Stimulated activated CD4-positive, alpha-beta T cell treated with anti-CD3 and anti-CD28 coated beads, Interleukin-12 subunit alpha, Interleukin-12 subunit beta, amount 100 ng/mL, for 48 hours (primary cell): ENCODE data around the gene PAXIP1.
A peak's percentile ranks its signal among the peaks of the same experiment; 100 is the strongest.

Experiments
- DNase-seq, 3 donors: peaks; one replicate each; pipeline ENCODE4 v3.0.0-alpha.2; 2020; ENCODE audit warnings: low read depth in 2 of 3, low spot score in 1 of 3

PAXIP1 gene

GRCh38 chr7:154913638-154914307 lies 89.2 kb downstream of the PAXIP1 start:
- peak; percentile 80 to 93 (median 83) for DNase-seq

- no peak for DNase-seq
Measured at GRCh38 chr7:154912871-154913637, 89.9 kb downstream of the PAXIP1 start.

DNA sequence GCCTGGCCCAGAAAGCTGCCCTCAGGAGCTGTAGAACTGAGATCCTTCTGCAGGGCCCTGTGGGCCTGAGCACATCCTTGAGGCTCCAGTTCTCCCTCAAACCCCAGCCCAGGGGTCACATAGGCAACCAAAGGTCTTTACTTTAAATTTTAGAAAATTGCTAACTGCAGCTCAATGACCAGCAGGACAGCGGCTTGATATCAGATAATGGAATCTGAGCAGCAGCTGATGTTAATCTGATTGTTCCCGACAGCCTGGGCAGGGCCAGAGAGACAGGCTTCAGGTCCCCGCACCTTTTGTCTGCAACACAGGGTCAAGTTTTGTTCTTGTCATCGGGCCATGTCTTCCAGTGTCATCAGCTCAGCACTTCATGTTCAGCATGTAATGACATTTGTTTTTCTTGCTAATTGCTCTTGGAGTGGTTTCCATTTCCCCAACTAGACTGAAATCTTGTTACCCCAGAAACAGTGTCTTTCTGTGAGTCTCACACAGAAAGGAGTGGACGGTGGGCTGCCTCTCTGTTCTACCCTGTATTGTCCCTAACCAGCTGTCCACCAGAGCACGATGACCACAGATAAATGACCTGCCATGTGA lies 91.0 kb downstream of the PAXIP1 start:
- no peak for DNase-seq

GRCh38 chr7:154911411-154911810 lies 91.5 kb downstream of the PAXIP1 start:
- no peak for DNase-seq

GRCh38 chr7:154910977-154911376 lies 91.9 kb downstream of the PAXIP1 start:
- DNase-seq: no peak

- no peak for DNase-seq
Measured at GRCh38 chr7:154910125-154910524, 92.8 kb downstream of the PAXIP1 start.

- no peak for DNase-seq
Measured at GRCh38 chr7:154909241-154910105, 93.5 kb downstream of the PAXIP1 start.

GRCh38 chr7:154907651-154908620 lies 95.0 kb downstream of the PAXIP1 start:
- DNase-seq: no peak

DNA sequence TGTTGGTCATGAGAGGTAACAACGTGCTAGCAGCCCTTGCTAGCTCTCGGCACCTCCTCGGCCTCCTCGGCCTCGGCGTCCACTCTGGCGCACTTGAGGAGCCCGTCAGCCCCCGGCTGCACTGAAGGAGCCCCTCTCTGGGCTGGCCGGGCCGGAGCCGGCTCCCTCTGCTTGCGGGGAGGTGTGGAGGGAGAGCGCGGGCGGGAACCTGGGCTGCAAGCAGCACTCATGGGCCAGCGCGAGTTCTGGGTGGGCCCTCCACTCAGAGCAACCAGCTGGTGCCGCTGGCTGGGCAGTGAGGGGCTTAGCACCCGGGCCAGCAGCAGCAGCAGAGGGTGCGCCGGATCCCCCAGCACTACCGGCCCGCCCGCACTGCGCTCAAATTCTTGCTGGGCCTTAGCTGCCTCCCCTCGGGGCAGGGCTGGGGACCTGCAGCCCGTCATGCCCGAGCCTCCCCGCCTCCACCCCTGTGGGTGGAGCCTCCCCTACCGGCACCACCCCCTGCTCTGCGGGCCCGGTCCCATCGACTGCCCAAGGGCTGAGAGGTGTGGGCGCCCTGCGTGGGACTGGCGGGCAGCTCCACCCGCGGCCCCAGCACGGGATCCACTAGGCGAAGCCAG lies 96.1 kb downstream of the PAXIP1 start:
- DNase-seq: no peak

GRCh38 chr7:154906201-154906600 lies 96.7 kb downstream of the PAXIP1 start:
- DNase-seq: no peak

- DNase-seq: no peak
Measured at GRCh38 chr7:154905615-154906014, 97.3 kb downstream of the PAXIP1 start.

- no peak for DNase-seq
Measured at GRCh38 chr7:154905146-154905545, 97.8 kb downstream of the PAXIP1 start.

DNA sequence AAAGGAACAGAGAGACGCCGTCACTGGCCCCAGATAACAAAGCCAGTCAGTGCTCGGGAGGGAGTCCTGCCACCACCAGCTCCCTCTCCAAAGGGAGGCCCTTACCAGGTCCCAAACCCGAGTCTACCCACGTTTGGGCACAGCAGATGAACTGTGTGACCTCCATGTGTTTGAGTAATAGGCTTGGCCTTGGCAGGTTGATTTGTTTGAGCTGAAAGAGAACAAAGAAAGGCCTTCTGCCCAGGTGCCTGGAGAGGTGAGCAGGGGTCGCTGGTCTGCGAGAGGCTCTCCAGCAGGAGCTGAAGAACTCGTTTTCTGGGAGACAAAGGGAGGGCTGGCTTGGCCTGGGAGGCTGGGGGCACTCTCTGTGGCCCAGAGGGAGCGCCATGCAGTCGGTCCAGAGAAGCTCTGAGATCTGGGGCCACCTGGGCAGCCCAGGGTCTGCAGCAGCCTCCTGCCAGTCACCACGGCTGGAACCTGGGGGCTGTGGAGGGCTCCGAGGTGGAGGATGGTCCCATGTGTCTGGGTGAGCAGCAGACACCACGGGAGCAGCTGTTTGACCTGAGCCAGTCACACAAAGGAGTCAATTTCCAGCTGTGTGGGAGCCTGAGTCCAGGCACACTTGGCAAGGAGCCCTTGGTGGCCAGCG lies 99.7 kb downstream of the PAXIP1 start:
- no peak for DNase-seq

- no peak for DNase-seq
Measured at GRCh38 chr7:154902600-154903082, 100.3 kb downstream of the PAXIP1 start.

DNA sequence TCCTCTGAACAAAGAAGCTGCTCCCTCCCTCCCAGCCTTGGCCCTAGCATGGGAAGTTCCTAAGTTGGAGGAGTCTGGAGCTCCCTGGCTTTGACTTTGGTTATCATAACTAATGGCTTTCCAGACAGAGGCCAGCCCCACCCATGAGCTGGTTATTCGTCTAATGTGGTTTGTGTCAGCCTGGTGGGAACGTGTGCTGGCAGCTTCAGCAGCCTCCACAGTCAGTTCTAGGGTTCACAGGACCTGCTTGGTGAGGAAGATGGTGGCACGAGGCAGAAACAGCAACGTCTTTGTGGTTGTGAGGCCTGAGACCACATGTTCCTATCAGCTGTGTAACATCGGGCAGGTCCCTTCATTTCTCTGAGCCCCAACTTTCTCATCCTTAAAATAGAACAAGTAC lies 103.1 kb downstream of the PAXIP1 start:
- no peak for DNase-seq

DNA sequence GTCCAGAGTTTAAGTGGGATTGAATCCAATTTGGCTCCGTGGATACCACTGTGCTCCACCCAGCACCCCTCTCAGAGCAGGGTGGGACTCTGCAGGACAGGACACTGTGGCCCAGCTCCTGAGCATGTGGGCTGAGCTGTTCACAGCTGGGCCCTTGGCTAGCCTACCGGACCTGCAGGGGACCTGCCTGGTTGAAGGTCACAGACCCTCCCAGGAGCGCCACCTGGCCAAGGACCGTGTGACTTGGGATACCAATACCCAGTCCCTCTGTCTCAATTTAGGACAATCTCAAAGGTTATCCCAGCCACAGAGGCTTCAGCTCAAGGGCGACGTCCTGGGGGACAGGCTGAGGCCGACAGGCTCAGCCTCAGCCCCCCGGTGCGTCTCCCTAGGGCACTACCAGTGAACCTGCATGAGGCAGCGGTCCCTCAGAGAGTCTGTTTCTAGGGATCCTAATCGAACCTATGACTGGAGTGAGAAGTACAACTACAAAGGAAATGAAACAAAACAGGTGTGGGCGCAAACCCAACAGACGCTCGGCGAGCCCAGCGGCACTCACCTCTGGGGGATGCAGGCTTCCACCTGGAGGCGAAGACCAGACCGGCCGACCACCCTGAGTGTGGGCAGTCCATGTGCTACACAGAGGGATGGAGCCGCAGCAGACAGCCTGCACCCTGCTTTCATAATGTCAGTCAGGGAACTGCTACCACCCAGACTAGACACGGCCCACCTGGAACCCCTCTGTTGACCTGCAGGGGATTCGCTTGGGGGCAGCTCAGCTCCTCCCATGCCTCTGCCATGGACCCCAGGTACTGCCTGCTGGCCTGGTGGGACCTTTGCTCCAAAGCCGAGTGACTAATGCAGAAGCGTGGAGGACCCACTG lies 103.7 kb downstream of the PAXIP1 start:
- no peak for DNase-seq

DNA sequence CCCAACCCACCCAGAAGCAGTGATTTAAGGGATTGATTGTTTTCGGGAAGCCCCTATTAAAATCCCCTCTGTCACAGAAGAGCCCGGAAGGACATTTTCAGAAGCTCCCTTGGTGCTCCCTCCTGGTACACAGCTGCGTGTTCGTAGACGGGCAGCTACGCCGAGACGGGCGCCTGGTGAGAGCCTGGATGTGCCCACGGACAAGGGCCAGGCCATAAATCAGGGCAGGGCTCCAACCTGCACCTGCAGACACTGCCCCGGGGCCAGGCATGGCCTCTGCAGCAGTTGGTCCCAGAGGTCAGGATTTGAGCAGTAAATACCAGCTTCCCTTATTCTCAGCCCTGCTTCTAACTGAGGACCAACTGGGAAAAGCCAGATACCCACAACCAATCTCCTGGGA lies 106.8 kb downstream of the PAXIP1 start:
- DNase-seq: no peak
